Hepatocyte (in vitro differentiated cells): ENCODE results near the gene TM4SF4. TPM values are rescaled to one million over a fixed set of nuclear protein-coding genes. Genes with fewer than 3 reads are reported as not detected.

ENCODE experiments used
- DNase-seq: peaks from one replicate; pipeline ENCODE4 v3.0.0-alpha.2; 2016; ENCODE audit warnings: low spot score
- H2AFZ ChIP-seq: fragments of 200-600 bp; sonication (generic); 2 replicates; pipeline ENCODE4 v1.6.0; 2016; ENCODE audit warnings: antibody characterized with exemption, mild to moderate bottlenecking
- H3K27ac ChIP-seq: fragments of 200-600 bp; sonication (generic); 2 replicates; pipeline ENCODE4 v1.5.1; 2016; ENCODE audit warnings: mild to moderate bottlenecking
- H3K27me3 ChIP-seq: fragments of 200-600 bp; sonication (generic); 2 replicates; pipeline ENCODE4 v1.6.1; 2016
- H3K36me3 ChIP-seq: fragments of 200-600 bp; sonication (generic); replicated peaks from 2 replicates; pipeline ENCODE4 v1.5.1; 2016; ENCODE audit warnings: low read depth; ENCODE audit not compliant: insufficient read depth
- H3K4me1 ChIP-seq: fragments of 200-600 bp; sonication (generic); 2 replicates; pipeline ENCODE4 v1.5.1; 2016; ENCODE audit warnings: mild to moderate bottlenecking, moderate library complexity; ENCODE audit not compliant: insufficient read depth
- H3K4me2 ChIP-seq: fragments of 200-600 bp; sonication (generic); 2 replicates; pipeline ENCODE4 v1.6.0; 2016
- H3K4me3 ChIP-seq: fragments of 200-600 bp; sonication (generic); 2 replicates; pipeline ENCODE4 v1.5.1; 2016; ENCODE audit warnings: mild to moderate bottlenecking
- H3K79me2 ChIP-seq: fragments of 200-600 bp; sonication (generic); 2 replicates; pipeline ENCODE4 v1.6.0; 2017; ENCODE audit warnings: mild to moderate bottlenecking
- H3K9me2 ChIP-seq: fragments of 200-600 bp; sonication (generic); replicated peaks from 2 replicates; pipeline ENCODE4 v1.6.0; 2017; ENCODE audit warnings: mild to moderate bottlenecking; ENCODE audit not compliant: insufficient read depth
- H3K9me3 ChIP-seq: fragments of 200-600 bp; sonication (generic); 2 replicates; pipeline ENCODE4 v1.5.1; 2016; ENCODE audit warnings: low read depth, mild to moderate bottlenecking
- H4K20me1 ChIP-seq: fragments of 200-600 bp; sonication (generic); 2 replicates; pipeline ENCODE4 v1.6.0; 2016; ENCODE audit warnings: mild to moderate bottlenecking; ENCODE audit not compliant: insufficient read depth, poor library complexity, severe bottlenecking
- CTCF ChIP-seq: fragments of 200-600 bp; sonication (generic); IDR thresholded peaks from 2 replicates; pipeline ENCODE4 v1.5.1; 2016; ENCODE audit warnings: antibody characterized with exemption, mild to moderate bottlenecking; ENCODE audit not compliant: poor library complexity
- EZH2 ChIP-seq: fragments of 200-600 bp; sonication (generic); IDR thresholded peaks from 2 replicates; pipeline ENCODE4 v1.6.1; 2016; ENCODE audit warnings: antibody characterized with exemption, mild to moderate bottlenecking, borderline replicate concordance
- EZH2phosphoT487 ChIP-seq: fragments of 200-600 bp; sonication (generic); IDR thresholded peaks from one replicate; pipeline ENCODE4 v1.6.1; 2018; ENCODE audit warnings: antibody characterized with exemption, mild to moderate bottlenecking, low read depth, moderate library complexity; ENCODE audit not compliant: unreplicated experiment, severe bottlenecking
- WGBS: methylation state at CpG from one replicate; pipeline ENCODE4 v1.1.6; 2016; ENCODE audit warnings: low lambda C conversion rate; ENCODE audit errors: missing lambda C conversion rate; 5-methylcytosine and 5-hydroxymethylcytosine counted together
- polyA plus RNA-seq: library from polyadenylated mRNA; unstranded; fragments of >200 nt; fragmentation: Nextera tagmentation; extraction: Ambion mirVana; gene quantifications from 2 replicates; pipeline ENCODE4 v1.2.1, GENCODE V29; 2016
- total RNA-seq: library from RNA; depleted of rRNA; stranded (reverse); fragments of >200 nt; gene quantifications from 2 replicates; pipeline ENCODE4 v1.2.3, GENCODE V29; 2014

Gene TM4SF4
- total and polyA plus RNA-seq, 2 experiments from 2014 or later, result 434 to 763 TPM

GRCh38 chr3:149453140-149453805 is 21.2 kb upstream of the TM4SF4 start:
- H3K79me2 ChIP-seq, result no peaks in the 10 kb centered on the region
- no peak overlapping the region for H2AFZ ChIP-seq
- DNase-seq, result no peak
- H3K27ac ChIP-seq, result no peak overlapping the region
- no peak overlapping the region for H3K4me2 ChIP-seq
- no peaks in the 10 kb centered on the region for H3K27me3 ChIP-seq
- no peaks in the 10 kb centered on the region for H3K4me1 ChIP-seq
- 88% methylated on average over 1 of the region's 1 CpG for WGBS
- TF ChIP-seq CTCF (no peak), EZH2phosphoT487 (no peak), EZH2 (no peak)
- no peaks in the 10 kb centered on the region for H3K9me2 ChIP-seq
- no peaks in the 10 kb centered on the region for H3K9me3 ChIP-seq
- no peaks in the 10 kb centered on the region for H3K36me3 ChIP-seq
- H3K4me3 ChIP-seq, result no peak overlapping the region
- H4K20me1 ChIP-seq, result no peaks in the 10 kb centered on the region

- no peak overlapping the region for H3K4me3 ChIP-seq
- no peak overlapping the region for H3K4me2 ChIP-seq
- no peaks in the 10 kb centered on the region for H3K36me3 ChIP-seq
- no peaks in the 10 kb centered on the region for H4K20me1 ChIP-seq
- no peak overlapping the region for H3K27ac ChIP-seq
- H3K4me1 ChIP-seq, result peaks cover 6% of the 10 kb centered on the region
- DNase-seq, result no peak
- H3K9me2 ChIP-seq, result no peaks in the 10 kb centered on the region
- TF ChIP-seq EZH2, result no peak
- no peaks in the 10 kb centered on the region for H3K27me3 ChIP-seq
- H2AFZ ChIP-seq, result no peak overlapping the region
- H3K9me3 ChIP-seq, result no peaks in the 10 kb centered on the region
- H3K79me2 ChIP-seq, result no peaks in the 10 kb centered on the region
Observed at GRCh38 chr3:149454746-149455145, 19.8 kb upstream of the TM4SF4 start.

GRCh38 chr3:149455366-149455765 is 19.1 kb upstream of the TM4SF4 start:
- DNase-seq, result no peak
- H3K36me3 ChIP-seq, result no peaks in the 10 kb centered on the region
- H3K27me3 ChIP-seq, result no peaks in the 10 kb centered on the region
- H3K27ac ChIP-seq, result no peak overlapping the region
- no peak overlapping the region for H3K4me3 ChIP-seq
- no peak overlapping the region for H2AFZ ChIP-seq
- H3K4me2 ChIP-seq, result no peak overlapping the region
- H3K4me1 ChIP-seq, result peaks cover 12% of the 10 kb centered on the region
- no peaks in the 10 kb centered on the region for H4K20me1 ChIP-seq
- TF ChIP-seq CTCF (no peak), EZH2phosphoT487 (no peak), EZH2 (no peak)
- WGBS, result 72% methylated on average over 3 of the region's 3 CpGs
- H3K9me2 ChIP-seq, result no peaks in the 10 kb centered on the region
- H3K9me3 ChIP-seq, result no peaks in the 10 kb centered on the region
- no peaks in the 10 kb centered on the region for H3K79me2 ChIP-seq

- no peak overlapping the region for H2AFZ ChIP-seq
- H3K4me2 ChIP-seq, result no peak overlapping the region
- no peaks in the 10 kb centered on the region for H3K79me2 ChIP-seq
- 95% methylated on average over 1 of the region's 1 CpG for WGBS
- no peak overlapping the region for H3K4me3 ChIP-seq
- DNase-seq, result no peak
- H3K36me3 ChIP-seq, result no peaks in the 10 kb centered on the region
- no peak overlapping the region for H3K27ac ChIP-seq
- no peaks in the 10 kb centered on the region for H3K9me3 ChIP-seq
- no peaks in the 10 kb centered on the region for H3K9me2 ChIP-seq
- H3K4me1 ChIP-seq, result peaks cover 15% of the 10 kb centered on the region
- no peaks in the 10 kb centered on the region for H4K20me1 ChIP-seq
- H3K27me3 ChIP-seq, result no peaks in the 10 kb centered on the region
- TF ChIP-seq CTCF (no peak), EZH2 (no peak), EZH2phosphoT487 (no peak)
Observed at GRCh38 chr3:149455989-149456388, 18.5 kb upstream of the TM4SF4 start.
